Smooth muscle cell (in vitro differentiated cells): Measurements from ENCODE around the gene POLD3. TPM values are rescaled to one million over a fixed set of nuclear protein-coding genes. Genes with fewer than 3 reads are reported as not detected.

Experiments used
- DNase-seq: peaks from one replicate; lab custom pipeline; 2025; ENCODE audit not compliant: unreplicated experiment; lab: John Stamatoyannopoulos, UW
- H2AFZ ChIP-seq: fragments of 200-600 bp; sonication (generic); 2 replicates; pipeline ENCODE4 v1.6.0; 2016; ENCODE audit warnings: antibody characterized with exemption, low read depth, mild to moderate bottlenecking
- H3F3A ChIP-seq: fragments of 200-600 bp; sonication (generic); 2 replicates; pipeline ENCODE4 v1.6.0; 2017; ENCODE audit warnings: antibody characterized with exemption, low read depth
- H3K27ac ChIP-seq: fragments of 200-600 bp; sonication (generic); 2 replicates; pipeline ENCODE4 v1.5.1; 2016; ENCODE audit warnings: low read depth, mild to moderate bottlenecking
- H3K27me3 ChIP-seq: fragments of 200-600 bp; sonication (generic); 2 replicates; pipeline ENCODE4 v1.6.1; 2016; ENCODE audit warnings: low read depth, mild to moderate bottlenecking
- H3K36me3 ChIP-seq: fragments of 200-600 bp; sonication (generic); 2 replicates; pipeline ENCODE4 v1.5.1; 2016; ENCODE audit warnings: low read depth
- H3K4me1 ChIP-seq: fragments of 200-600 bp; sonication (generic); 2 replicates; pipeline ENCODE4 v1.5.1; 2016; ENCODE audit warnings: low read depth
- H3K4me2 ChIP-seq: fragments of 200-600 bp; sonication (generic); 2 replicates; pipeline ENCODE4 v1.6.0; 2016; ENCODE audit warnings: mild to moderate bottlenecking
- H3K4me3 ChIP-seq: fragments of 200-600 bp; sonication (generic); 2 replicates; pipeline ENCODE4 v1.5.1; 2016; ENCODE audit warnings: mild to moderate bottlenecking
- H3K79me2 ChIP-seq: fragments of 200-600 bp; sonication (generic); 2 replicates; pipeline ENCODE4 v1.6.0; 2016; ENCODE audit warnings: low read depth, mild to moderate bottlenecking
- H3K9ac ChIP-seq: fragments of 200-600 bp; sonication (generic); 2 replicates; pipeline ENCODE4 v1.6.0; 2016; ENCODE audit warnings: low read depth
- H3K9me3 ChIP-seq: fragments of 200-600 bp; sonication (generic); replicated peaks from 2 replicates; pipeline ENCODE4 v1.5.1; 2016; ENCODE audit warnings: low read depth
- H4K20me1 ChIP-seq: fragments of 200-600 bp; sonication (generic); 2 replicates; pipeline ENCODE4 v1.6.0; 2016; ENCODE audit warnings: low read depth
- WGBS: methylation state at CpG from one replicate; pipeline ENCODE4 v1.1.7; 2016; ENCODE audit warnings: low lambda C conversion rate; 5-methylcytosine and 5-hydroxymethylcytosine counted together
- polyA plus RNA-seq: library from polyadenylated mRNA; unstranded; fragments of >200 nt; fragmentation: Nextera tagmentation; extraction: Ambion mirVana; gene quantifications from 2 replicates; pipeline ENCODE4 v1.2.1, GENCODE V29; 2016
- total RNA-seq: library from RNA; depleted of rRNA; stranded (reverse); fragments of >200 nt; gene quantifications from 2 replicates; pipeline ENCODE4 v1.2.3, GENCODE V29; 2014
- TF ChIP-seq, protein P1 (sequence below): fragments of 200-600 bp; sonication (generic); IDR thresholded peaks from 2 replicates; pipeline ENCODE4 v1.5.1; 2017; ENCODE audit warnings: borderline replicate concordance, mild to moderate bottlenecking, antibody characterized with exemption; ENCODE audit not compliant: insufficient read depth, poor library complexity, severe bottlenecking

Gene POLD3
- total and polyA plus RNA-seq, 2 experiments from 2014 or later: 21.0 to 33.9 TPM

- 87% methylated on average over 1 of the region's 1 CpG for WGBS
- no peak for DNase-seq
- Histone ChIP-seq H3K27ac (no peak overlapping the region), H3K4me2 (no peak overlapping the region), H3K4me1 (no peaks in the 10 kb centered on the region), H3K27me3 (no peaks in the 10 kb centered on the region), H3K36me3 (no peaks in the 10 kb centered on the region), H3F3A (no peaks in the 10 kb centered on the region), H3K9me3 (no peaks in the 10 kb centered on the region), H3K79me2 (no peaks in the 10 kb centered on the region), H4K20me1 (no peaks in the 10 kb centered on the region), H3K9ac (no peak overlapping the region), H2AFZ (no peak overlapping the region), H3K4me3 (no peak overlapping the region)
- TF ChIP-seq, protein P1, sequence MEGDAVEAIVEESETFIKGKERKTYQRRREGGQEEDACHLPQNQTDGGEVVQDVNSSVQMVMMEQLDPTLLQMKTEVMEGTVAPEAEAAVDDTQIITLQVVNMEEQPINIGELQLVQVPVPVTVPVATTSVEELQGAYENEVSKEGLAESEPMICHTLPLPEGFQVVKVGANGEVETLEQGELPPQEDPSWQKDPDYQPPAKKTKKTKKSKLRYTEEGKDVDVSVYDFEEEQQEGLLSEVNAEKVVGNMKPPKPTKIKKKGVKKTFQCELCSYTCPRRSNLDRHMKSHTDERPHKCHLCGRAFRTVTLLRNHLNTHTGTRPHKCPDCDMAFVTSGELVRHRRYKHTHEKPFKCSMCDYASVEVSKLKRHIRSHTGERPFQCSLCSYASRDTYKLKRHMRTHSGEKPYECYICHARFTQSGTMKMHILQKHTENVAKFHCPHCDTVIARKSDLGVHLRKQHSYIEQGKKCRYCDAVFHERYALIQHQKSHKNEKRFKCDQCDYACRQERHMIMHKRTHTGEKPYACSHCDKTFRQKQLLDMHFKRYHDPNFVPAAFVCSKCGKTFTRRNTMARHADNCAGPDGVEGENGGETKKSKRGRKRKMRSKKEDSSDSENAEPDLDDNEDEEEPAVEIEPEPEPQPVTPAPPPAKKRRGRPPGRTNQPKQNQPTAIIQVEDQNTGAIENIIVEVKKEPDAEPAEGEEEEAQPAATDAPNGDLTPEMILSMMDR: no peak
These were observed 11.5 kb downstream of the POLD3 start for GRCh38 chr11:74603845-74604244.

GRCh38 chr11:74604311-74604710, 11.9 kb downstream of the POLD3 start:
- Histone ChIP-seq H3K4me3 (no peak overlapping the region), H3K9me3 (no peaks in the 10 kb centered on the region), H3K27ac (no peak overlapping the region), H3K79me2 (no peaks in the 10 kb centered on the region), H3K4me2 (no peak overlapping the region), H4K20me1 (no peaks in the 10 kb centered on the region), H3K9ac (no peak overlapping the region), H3K36me3 (no peaks in the 10 kb centered on the region), H3K27me3 (no peaks in the 10 kb centered on the region), H2AFZ (no peak overlapping the region), H3K4me1 (no peaks in the 10 kb centered on the region), H3F3A (no peaks in the 10 kb centered on the region)
- DNase-seq: no peak
- TF ChIP-seq, protein P1: no peak

- H3K9me3 ChIP-seq: no peaks in the 10 kb centered on the region
- TF ChIP-seq, protein P1: no peak
- H3K27me3 ChIP-seq: no peaks in the 10 kb centered on the region
- no peak overlapping the region for H2AFZ ChIP-seq
- no peak overlapping the region for H3K4me3 ChIP-seq
- H3K4me2 ChIP-seq: no peak overlapping the region
- no peaks in the 10 kb centered on the region for H3F3A ChIP-seq
- DNase-seq: no peak
- no peaks in the 10 kb centered on the region for H3K79me2 ChIP-seq
- H3K4me1 ChIP-seq: no peaks in the 10 kb centered on the region
- no peak overlapping the region for H3K9ac ChIP-seq
- H3K27ac ChIP-seq: no peak overlapping the region
- no peaks in the 10 kb centered on the region for H4K20me1 ChIP-seq
- no peaks in the 10 kb centered on the region for H3K36me3 ChIP-seq
- 96% methylated on average over 5 of the region's 5 CpGs for WGBS
These were observed 13.0 kb downstream of the POLD3 start for GRCh38 chr11:74605403-74605802.

- no peak overlapping the region for H3K4me3 ChIP-seq
- no peaks in the 10 kb centered on the region for H3K4me1 ChIP-seq
- H3F3A ChIP-seq: no peaks in the 10 kb centered on the region
- H3K9ac ChIP-seq: no peak overlapping the region
- H3K27me3 ChIP-seq: no peaks in the 10 kb centered on the region
- TF ChIP-seq, protein P1: no peak
- H3K79me2 ChIP-seq: no peaks in the 10 kb centered on the region
- no peak for DNase-seq
- WGBS: 82% methylated on average over 4 of the region's 4 CpGs
- no peak overlapping the region for H3K27ac ChIP-seq
- no peak overlapping the region for H2AFZ ChIP-seq
- H4K20me1 ChIP-seq: no peaks in the 10 kb centered on the region
- peaks cover 5% of the 10 kb centered on the region for H3K36me3 ChIP-seq
- H3K4me2 ChIP-seq: no peak overlapping the region
- no peaks in the 10 kb centered on the region for H3K9me3 ChIP-seq
These were observed 16.0 kb downstream of the POLD3 start for GRCh38 chr11:74608431-74608830.
